Measurements from ENCODE around the gene PPIF.
A peak's percentile ranks its signal among the peaks of the same experiment; 100 is the strongest.

Gene PPIF

DNA sequence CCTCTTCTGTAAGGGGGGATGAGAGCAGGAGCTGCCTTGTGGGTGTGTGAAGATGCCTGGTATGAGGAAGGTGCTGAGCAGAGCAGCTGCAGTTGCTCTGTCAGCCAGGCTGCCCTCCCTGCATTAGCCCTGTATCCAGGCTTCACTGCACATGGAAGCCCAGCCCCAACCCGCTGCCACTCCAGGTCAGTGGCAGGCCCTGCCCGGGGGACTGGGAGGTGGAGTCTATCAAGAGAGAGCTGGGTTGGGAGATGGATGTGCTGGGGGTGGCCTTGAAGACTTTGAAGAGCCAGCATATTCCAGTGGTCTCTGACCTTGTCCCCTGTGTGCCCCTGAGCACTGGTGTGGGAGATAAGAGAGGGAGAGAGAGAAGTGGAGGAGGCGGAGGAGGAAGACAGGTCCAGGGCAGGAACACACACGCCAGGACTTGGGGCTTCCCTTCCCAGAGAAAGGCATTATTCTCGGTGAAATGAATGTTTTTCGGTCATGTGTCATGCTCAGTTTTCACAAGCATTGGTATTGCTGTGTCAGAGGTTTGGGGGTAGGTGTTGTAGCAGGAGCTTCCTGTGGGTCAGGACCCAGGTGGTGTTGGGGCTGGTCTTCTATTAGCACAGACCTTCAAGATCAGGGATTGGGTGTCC is 2.6 kb downstream of the PPIF start:
- no peak for DNase-seq

DNA sequence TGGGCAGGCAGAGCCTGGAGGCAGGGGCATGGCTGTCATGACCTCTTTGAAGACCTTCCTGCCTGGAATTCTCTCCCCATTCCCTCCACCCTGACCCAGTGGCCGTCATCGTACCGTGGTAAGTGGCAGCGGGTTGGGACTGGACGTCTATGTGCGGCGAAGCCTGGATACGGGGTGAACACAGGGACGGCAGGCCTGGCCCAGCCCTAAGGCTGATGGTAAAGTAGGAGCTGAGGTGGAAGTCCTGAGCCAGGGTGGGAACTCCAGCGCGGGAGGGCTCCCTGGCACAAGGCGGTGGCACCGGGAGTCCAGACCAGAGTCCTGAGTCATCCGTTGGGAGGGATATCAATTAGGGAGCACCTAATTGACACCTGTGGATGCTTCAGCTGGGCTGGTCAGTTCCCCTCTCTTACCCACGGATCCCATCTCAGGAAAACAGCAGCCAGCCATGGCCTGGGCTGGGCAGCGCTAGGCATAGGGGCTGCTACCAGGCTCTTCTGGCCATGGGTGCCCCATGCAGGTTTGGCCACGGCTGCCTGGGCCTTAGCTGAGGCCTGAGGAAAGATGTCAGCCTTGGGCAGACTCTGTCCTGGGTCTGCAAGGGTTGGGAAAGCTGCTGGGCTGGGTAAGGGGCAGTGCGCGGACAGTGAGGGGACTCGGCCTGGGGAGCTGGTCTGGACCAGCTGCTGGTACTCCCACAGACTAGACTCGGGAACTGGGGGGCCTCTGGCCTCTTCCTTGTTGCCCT is 3.3 kb downstream of the PPIF start:
- DNase-seq, result no peak

DNA sequence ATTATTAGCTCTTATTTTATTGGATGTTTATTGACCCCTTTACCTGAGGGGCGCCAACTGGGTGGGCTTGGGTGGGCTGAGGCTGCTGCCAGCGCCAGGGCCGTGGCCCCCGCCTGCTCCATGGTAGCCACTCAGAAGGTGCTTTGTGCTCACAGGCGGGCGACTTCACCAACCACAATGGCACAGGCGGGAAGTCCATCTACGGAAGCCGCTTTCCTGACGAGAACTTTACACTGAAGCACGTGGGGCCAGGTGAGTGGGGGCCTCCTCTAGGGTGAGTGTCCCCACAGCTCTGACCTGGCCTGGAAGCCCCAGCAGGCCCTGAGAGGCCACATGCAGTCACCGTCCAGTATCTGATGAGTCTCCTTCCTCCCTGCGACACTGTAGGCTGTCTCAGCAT is 4.1 kb downstream of the PPIF start:
- no peak for DNase-seq

DNA sequence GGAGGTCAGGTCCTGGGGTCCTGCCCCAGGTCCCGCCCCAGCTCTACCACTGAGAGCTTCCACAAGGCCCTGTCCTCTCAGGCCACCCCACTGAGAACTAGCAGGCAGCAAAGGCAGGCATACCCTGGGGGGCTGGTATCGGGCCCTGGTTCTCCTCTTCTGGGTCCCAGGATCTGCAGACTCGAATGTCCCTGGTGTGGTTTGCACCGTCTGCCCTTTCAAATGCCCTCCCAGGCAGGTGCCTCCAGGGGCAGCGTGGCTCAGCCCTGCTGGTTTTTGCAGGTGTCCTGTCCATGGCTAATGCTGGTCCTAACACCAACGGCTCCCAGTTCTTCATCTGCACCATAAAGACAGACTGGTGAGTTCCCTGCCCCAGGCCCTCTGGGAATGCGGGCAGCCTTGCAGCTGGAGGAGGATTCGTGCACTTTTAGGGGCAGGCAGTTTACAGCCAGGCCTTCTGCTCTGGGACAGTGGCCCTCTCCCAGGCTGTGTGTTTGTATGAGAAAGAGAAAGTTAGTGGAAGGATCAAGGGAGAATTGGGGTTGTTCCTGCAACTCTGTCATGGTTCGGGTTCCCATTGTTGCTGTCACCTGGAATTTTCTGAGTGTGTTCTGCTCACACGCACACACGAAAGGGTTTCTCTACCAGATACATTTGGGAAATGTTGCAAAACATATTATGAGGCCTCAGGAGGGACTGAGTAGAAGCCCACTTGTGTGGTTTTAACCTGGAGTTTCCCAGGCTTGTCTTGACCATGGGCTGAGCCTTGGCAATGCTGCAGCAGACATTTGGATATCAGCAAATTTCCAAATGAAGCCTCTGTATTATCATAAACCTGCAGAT is 5.0 kb downstream of the PPIF start:
- no peak for DNase-seq

DNA sequence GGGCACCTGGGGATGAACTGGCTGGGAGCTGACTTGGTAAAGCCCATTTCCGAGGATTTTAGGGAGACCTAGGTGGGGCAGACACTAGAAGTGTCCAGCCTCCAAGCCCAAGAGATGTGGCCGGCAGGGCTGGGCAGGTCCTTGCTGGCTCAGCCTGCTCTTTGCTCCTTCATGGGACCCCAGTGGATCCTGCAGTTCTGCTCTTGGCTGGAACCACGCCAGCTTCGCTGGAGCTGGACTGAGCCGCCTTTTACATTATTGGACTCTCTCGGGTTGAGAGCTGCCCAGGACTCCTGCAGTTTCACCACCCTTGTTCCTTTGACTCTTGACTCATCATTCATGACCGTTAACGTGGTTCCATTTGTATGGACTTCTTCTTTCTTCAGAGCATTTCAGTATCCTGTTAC is 5.7 kb downstream of the PPIF start:
- DNase-seq, result no peak

DNA sequence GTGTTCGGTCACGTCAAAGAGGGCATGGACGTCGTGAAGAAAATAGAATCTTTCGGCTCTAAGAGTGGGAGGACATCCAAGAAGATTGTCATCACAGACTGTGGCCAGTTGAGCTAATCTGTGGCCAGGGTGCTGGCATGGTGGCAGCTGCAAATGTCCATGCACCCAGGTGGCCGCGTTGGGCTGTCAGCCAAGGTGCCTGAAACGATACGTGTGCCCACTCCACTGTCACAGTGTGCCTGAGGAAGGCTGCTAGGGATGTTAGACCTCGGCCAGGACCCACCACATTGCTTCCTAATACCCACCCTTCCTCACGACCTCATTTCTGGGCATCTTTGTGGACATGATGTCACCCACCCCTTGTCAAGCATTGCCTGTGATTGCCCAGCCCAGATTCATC is 6.5 kb downstream of the PPIF start:
- DNase-seq, result no peak

DNA sequence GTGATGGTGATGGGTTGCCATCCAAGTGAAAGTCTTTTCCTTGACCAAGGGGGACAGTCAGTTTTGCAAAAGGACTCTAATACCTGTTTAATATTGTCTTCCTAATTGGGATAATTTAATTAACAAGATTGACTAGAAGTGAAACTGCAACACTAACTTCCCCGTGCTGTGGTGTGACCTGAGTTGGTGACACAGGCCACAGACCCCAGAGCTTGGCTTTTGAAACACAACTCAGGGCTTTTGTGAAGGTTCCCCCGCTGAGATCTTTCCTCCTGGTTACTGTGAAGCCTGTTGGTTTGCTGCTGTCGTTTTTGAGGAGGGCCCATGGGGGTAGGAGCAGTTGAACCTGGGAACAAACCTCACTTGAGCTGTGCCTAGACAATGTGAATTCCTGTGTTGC is 6.9 kb downstream of the PPIF start:
- no peak for DNase-seq

DNA sequence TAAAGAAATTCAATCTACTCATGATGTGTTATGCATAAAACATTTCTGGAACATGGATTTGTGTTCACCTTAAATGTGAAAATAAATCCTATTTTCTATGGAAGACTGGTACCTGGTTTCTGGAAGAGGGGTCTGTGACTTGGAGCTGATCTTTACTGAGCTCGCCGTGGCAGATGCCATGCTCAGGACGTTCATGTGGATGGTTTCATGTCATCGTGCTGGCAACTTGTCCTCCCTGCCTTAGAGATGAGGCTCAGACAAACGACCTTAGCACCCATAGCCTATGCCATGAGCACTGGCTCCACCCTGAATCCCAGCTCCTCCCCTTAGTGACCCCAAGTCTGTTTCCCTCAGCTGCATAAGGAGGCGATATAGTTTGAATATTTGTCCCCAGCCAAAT is 7.3 kb downstream of the PPIF start:
- no peak for DNase-seq

DNA sequence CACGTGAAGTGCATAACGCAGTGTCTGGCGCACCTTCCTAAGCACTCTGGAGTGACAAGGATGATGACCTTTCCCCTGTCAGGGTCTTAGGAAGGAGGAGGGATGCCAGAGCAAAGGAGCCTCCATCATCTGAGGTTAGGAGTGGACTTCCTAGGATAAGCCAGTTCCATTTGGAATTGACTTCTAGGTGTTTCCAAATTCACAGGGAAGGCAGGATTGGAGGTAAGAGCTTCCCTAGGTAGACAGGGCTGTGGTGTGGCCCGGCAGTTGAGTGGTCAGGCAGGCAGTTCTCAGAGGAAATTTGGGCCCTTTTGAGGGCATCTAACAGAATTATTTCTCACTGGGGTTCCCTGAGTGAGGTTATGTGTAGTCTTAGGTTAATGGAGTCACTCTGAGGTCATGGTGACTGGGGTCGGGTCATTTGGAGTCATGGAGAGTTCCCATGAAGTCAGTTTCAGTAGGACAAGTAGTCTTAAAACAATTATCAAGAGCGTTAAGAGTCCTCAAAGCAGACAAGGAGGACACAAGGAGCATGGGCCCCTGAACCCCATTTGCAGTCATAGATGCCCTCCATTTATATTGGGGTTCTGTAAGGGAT is 8.2 kb downstream of the PPIF start:
- DNase-seq, result no peak

DNA sequence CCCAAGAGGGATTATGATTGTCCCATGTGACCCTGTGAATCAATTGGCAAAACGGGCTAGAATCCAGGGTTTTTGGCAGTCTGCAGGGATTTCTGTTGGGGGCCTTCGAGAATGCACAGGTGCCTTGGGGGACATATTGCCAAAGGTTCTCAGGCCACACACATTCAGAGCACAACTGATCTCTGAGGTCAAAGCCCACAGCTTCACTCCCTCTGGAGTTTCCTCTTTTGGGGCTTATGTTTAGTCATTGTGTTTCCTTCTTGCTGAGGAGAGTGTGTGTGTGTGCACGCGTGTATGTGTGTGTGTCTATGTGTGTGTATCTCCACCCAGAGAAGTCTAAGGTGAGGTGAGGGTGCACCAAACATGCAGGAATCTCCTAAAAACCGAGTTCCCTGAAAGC is 8.8 kb downstream of the PPIF start:
- no peak for DNase-seq

DNA sequence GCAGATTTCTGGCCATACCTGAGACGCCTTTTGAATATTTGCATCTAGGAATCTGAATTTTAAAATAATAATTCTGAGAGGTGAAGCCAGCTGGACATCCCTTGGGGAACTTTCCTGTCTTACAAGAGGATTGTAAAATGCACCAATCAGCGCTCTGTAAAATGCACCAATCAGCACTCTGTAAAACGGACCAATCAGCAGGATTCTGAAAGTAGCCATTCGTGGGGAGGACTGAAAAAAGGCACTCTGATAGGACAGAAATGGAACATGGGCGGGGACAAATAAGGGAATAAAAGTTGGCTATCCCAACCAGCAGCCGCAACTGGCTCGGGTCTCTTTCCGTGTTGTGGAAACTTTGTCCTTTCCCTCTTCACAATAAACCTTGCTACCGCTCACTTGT is 9.9 kb downstream of the PPIF start:
- no peak for DNase-seq

DNA sequence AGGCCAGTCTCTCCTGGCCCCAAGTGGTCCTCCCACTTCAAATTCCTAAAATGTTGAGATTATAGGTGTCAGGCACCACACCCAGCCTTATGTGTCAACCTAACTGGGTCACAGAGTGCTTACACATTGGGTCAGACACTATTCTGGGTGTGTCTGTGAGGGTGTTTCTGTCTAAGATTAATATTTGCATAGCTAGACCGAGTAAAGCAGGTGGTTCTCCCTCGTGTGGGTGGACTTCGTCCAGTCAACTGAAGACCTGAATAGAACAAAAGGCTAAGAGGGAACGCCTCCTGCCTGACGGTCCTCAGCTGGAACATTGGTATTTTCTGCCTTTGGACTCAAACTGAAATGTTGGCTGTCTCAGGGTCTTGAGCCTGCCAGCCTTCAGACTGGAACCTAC is 11.5 kb downstream of the PPIF start:
- peak; percentile 51 for DNase-seq

DNA sequence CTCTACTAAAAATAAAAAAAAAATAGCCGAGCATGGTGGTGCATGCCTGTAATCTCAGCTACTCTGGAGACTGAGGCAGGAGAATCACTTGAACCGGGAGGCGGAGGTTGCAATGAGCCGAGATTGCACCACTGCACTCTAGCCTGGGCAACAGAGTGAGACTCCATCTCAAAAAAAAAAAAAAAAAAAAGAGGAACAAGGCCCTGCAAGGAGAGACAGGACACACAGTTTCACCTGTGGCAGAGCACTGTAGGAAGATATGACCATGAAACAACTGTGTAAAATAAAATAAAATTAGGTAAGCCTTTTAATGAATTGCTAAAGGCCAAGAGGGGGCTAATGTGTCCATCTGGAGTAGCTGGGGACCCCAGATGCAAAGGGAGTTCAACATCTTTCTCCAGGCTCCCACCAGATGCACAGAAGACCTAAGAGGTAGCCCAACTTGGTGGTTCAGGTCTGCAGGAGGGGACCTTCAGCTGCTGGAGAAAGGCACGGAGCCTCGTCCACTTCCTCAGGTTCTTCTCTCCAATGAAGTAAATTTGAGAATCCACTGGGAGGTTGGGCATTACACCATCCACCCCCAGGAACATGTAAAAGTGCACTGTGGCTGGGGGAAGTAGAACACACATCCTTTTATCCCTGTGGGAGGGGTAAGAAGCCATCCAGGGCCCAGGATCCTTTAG is 12.7 kb downstream of the PPIF start:
- DNase-seq, result no peak

DNA sequence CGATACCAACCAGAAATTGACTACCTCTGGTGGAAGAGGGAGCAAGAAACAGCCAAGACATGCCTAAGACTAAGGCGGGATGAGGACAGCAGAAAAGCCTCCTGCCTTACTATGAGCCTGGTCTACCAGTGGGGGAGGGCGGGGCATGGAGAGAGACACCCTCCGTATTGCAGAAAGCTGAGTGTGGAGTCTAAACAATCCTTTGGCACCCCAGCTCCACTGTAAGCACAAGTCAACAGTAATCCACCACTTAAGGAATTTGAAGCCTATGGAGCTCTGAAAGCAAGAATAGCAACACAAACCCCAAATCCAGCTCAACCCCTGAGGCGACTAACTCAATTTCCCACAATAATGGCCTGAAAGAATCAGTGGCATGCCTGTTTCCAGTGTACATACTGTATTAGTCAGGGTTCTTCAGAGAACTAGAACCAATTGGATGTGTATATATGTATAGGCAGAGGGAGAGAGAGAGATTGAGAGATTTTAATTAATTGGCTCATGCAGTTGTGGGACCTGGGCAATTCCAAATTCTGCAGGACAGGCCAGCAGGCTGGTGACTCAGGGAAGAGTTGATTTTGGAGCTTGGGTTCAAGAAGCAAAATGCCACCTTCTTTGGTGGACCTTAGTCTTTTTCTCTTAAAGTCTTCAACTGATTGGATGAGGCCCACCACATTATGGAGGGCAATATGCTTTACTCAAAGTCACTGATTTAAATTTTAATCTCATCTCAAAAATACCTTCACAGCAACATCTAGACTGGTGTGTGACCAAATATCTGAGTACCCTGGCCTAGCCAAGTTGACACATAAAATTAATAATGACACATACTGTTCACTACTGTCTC is 13.5 kb downstream of the PPIF start:
- no peak for DNase-seq

DNA sequence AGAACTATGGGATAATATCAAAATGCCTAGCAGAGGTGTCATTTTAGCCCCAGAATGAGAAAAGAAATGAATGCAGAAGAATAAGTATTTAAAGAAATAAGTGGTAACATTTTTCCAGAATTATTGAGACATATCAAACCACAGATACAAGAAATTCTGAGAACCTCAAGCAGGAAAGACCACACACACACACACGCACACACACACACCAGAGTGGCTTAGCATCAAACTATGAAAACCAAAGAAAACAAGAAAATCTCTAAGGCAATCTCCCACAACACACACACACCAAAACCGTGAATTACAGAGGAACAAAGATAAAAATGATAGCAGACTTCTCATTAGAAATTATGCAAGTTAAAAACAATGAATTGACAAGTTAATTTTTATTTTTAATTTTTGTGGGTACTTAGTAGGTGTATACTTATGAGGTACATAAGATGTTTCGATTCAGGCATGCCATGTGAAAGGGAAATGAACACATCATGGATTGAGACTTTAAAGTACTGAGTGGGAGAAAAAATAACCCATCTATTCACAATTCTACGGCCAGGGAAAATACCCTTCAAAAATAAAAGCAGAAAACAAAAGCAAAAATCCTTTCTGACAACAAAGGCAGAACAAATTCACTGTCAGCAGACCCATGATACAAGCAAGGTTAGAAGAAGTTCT is 14.6 kb downstream of the PPIF start:
- DNase-seq, result no peak

DNA sequence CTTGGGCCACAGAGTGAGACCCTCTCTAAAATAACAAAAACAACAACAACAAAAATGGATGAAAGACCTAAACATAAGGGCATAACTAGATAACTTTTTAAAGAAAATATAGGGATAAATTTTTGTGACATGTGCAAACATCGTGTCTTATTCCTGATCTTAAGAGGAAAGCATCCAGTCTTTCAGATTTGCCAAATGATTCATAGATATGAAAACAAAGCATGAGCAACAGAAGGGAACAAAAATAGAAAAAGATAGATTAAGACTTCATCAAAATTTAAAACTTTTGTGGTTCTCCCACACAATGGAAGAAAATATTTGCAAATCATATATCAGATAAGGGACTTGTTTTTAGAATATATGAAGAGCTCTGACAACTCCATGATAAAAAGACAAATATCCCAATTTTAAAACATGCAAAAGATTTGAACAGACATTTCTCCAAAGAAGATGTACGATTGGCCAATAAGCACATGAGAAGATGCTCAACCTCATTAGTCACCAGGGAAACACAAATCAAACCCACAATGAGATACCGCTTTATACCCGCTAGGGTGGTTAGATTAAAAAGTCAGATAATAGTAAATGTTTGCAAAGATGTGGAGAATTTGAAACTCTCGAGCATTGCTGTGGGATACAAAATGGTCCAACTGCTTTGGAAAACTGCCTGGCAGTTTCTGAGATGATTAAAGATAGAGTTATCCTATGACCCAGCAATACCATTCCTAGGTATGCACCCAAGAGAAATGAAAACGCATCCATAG is 20.3 kb downstream of the PPIF start:
- DNase-seq, result no peak

DNA sequence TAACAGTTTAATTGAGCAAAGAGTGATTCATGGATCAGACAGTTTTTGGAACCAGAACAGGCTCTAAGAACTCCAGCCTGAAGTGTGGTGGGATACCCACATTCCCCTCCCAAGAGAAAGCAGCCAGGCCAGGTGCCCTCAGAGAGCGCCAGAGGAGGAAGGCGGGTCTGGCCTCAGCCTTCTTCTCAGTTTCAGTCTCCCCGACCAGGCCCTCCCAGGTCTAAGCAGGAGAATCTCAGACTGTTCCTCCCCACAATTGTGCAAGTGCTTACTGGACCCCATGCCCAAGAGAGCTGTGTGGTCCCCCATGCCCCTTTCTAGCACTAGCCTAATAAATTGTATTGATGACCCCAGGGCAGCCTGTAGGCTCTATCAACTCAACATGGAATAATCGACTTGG is 25.6 kb downstream of the PPIF start:
- DNase-seq, result no peak

DNA sequence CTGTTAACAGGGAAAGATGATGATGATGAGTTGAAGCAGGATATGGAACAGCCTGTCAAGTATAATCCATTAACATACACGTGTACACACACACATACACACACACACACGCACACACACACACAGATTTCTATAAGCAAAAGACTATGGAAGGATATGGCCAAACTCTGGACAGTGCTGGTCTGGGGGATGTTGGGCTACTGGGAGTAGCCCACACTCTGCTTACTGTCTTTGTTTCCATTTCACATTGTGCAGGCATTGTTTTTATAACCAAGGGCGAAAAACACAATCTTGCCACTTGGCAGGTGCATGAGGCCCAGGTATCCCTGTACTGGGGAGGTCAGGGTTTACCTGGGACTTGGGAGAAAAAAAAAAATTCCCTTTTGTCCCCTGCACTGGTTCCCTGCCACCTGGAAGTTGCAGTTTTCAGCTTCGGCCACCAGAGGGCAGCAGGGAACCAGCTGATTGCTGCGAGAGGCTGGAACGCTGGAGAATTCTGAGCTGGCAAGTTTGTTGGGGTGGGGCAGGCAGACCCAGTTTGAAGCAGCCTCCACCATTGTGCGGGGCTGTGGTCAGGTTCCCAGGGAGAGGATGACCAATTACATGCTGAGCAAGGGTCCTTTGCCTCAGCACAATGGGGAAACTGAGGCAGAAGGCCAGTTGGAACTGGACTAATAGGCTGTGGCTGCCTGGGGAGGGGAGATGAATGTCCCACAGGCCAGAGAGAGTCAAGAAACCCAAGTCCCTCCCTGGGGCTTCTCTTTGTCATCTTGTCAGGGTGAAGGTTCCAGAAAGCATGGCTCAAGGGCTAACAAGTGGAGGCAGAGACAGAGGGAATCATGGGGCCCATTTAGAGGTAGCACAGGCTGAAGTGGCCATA is 27.3 kb downstream of the PPIF start:
- DNase-seq, result peak; percentile 63

DNA sequence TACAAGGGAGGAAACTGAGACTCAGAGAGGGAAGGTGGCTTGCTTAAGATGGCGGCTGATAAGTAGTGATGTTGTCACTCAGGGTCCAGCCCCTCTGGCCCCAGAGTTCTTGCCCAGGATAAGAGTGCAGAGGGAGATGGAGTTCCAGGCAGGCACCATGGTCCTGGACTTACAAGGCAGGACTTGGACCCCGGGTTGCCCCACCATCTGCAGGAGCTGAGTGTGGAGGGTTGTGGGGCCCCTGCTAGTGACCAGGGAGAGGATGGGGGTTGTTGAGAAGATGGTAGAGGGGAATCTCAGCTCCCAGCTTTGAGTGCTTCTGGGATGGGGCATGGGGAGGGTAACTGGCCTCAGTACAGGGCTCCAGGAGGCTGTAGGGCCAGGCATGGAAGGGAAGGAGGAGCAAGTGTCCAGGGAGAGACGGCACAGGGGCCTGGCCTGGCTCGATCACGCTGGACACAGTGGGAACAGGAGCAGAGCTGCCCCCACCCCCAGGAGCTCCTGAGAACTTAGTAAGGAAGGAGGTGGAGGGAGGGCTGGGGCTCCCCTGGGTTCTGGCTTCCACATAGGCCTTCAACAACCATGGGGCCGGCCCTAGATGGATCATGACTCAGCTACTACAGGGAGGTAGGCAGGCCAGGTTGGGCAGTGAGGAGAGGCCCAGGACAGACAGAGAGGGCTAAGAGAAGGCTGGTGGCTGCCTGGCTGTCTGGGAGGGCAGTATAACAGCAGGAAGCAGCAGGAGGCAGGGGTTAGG is 28.2 kb downstream of the PPIF start:
- DNase-seq, result no peak
